ENCODE measurements around the gene SMIM9.

SMIM9 gene

DNA sequence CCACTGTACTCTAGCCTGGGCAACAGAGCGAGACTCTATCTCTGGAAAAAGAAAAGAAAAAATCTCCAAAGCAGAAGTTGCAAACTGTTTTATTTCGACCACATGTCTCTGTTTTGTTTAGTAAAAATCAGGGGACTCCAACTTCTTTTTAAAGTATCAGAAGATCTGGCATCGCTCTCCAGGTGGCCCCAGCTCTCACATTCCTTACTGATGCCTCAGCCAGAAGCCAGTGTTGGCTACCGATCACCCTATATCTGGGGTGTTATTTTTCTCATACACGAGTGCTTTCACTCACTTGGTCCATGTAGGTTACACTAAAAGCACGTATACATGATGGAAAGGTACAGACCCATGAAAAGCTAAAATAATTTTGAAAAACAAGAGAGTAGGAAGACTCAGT lies 37.5 kb downstream of the SMIM9 start:
- no peak for DNase-seq (ENCODE audit: extremely low spot score)
- ChIA-PET CTCF (interaction anchor here (1.3 to 1.4 kb wide), 2 partner anchors 47 to 48 kb away, joined by 3 to 5 read pairs; no protein-coding TSS in a partner anchor), POLR2A (no interaction called here)
- TF ChIP-seq, protein P1, sequence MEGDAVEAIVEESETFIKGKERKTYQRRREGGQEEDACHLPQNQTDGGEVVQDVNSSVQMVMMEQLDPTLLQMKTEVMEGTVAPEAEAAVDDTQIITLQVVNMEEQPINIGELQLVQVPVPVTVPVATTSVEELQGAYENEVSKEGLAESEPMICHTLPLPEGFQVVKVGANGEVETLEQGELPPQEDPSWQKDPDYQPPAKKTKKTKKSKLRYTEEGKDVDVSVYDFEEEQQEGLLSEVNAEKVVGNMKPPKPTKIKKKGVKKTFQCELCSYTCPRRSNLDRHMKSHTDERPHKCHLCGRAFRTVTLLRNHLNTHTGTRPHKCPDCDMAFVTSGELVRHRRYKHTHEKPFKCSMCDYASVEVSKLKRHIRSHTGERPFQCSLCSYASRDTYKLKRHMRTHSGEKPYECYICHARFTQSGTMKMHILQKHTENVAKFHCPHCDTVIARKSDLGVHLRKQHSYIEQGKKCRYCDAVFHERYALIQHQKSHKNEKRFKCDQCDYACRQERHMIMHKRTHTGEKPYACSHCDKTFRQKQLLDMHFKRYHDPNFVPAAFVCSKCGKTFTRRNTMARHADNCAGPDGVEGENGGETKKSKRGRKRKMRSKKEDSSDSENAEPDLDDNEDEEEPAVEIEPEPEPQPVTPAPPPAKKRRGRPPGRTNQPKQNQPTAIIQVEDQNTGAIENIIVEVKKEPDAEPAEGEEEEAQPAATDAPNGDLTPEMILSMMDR (IDR thresholded peaks at IDR 0.05; ENCODE audit: control extremely low read depth, extremely low read depth, low read depth, missing control alignments) = no peak

DNA sequence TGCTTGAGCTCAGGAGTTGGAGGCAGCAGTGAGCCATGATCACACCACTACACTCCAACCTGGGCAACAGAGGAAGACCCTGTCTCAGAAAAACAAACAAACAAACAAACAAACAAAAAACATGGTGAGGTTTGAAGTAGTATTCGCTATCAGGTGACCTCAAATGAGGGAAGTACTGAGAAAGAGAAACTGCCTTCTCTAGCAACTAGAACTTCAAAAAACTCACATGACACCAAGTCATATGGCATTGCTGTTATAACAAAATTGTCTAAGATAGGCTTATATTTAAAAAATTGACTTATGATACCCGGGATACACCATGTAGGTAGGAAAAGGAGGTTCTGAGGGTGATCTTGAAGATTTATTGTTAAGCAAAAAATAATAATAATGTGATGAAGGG lies 39.4 kb downstream of the SMIM9 start:
- no peak for DNase-seq (ENCODE audit: extremely low spot score)
- ChIA-PET POLR2A (no interaction called here), CTCF (no interaction called here)
- TF ChIP-seq, protein P1 (IDR thresholded peaks at IDR 0.05; ENCODE audit: control extremely low read depth, extremely low read depth, low read depth, missing control alignments) = no peak

DNA sequence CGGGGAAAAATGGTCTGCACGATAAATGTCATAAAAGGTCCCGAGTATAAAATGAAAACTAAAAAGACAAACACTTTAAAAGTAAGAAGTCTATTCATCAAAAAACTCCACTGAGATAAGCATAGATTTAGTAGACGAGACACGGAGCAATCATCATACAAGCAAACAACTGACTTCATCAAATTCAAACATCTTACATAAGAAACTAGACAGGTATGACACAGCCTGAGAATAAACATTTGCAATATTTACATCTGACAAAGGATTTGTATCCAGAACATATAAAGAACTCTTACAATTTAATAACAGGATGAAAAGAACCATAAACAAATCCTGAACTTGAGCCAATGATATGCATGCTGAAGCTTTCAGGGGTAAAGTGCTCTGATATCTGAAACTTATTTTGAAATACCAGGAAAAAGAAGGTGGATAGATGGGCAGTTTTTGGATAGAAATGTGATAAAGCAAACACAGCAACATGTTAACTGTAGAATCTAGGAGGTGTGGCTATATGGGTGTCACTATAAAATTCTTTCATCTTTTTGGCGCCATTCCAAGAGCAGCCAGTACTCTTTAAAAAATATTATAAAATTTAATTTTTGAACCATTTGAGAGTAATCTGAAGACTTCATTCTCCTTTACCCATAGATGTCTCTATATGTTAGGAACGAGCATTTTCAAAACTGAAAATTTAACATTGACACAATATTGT lies 41.2 kb downstream of the SMIM9 start:
- ChIA-PET CTCF (no interaction called here), POLR2A (no interaction called here)
- DNase-seq (ENCODE audit: extremely low spot score) = no peak
- TF ChIP-seq, protein P1 (IDR thresholded peaks at IDR 0.05; ENCODE audit: control extremely low read depth, extremely low read depth, low read depth, missing control alignments) = no peak

DNA sequence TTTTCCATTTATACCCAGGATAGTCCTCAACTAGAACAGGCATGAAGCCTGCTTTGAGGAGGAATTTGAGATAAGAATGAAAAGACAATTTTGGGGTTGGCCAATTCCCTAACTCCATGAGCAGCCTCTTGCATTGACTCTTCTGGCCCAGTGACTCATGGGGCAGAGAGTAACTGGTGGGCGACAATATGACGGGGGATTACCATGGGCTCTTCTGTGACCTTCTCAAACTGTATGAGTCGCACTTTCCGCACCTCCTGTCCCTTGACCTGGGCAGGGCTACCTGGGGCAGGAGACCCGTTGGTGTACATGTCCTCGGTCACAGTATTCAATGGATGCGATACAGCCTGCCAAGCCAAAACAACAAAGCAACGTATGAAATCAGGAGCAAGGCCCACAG lies 42.5 kb downstream of the SMIM9 start:
- TF ChIP-seq, protein P1 (IDR thresholded peaks at IDR 0.05; ENCODE audit: control extremely low read depth, extremely low read depth, low read depth, missing control alignments) = no peak

DNA sequence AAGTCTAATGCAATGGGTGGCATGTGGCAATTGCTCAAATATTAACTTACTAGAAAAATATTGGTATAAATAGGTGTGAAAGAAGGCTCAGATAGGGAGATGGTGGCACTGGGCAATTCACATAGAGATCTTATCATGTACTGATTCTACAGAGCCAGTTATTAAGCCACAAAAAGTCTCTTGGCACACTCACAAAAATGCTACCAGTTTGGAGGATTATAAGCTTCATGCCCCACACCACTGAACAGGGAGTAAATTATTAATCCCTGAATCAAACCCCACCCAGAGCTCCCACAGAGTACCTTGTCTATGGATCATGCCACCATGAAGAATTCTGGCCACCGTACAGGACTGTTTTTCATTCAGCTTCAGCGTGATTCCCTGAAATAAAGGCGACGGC lies 43.0 kb downstream of the SMIM9 start:
- ChIA-PET POLR2A (no interaction called here), CTCF (interaction anchor here (1.2 to 1.5 kb wide), 2 partner anchors 11 to 15 kb away, joined by 3 to 4 read pairs; no protein-coding TSS in a partner anchor)
- DNase-seq (ENCODE audit: extremely low spot score) = no peak
- TF ChIP-seq, protein P1 (IDR thresholded peaks at IDR 0.05; ENCODE audit: control extremely low read depth, extremely low read depth, low read depth, missing control alignments) = no peak

More for the DNA sequence above, 42.5 kb downstream of the SMIM9 start:
- CTCF ChIA-PET = interaction anchor here (1.2 to 1.5 kb wide), 2 partner anchors 11 to 15 kb away, joined by 3 to 4 read pairs; no protein-coding TSS in a partner anchor
- POLR2A ChIA-PET = no interaction called here
- DNase-seq (ENCODE audit: extremely low spot score) = no peak

DNA sequence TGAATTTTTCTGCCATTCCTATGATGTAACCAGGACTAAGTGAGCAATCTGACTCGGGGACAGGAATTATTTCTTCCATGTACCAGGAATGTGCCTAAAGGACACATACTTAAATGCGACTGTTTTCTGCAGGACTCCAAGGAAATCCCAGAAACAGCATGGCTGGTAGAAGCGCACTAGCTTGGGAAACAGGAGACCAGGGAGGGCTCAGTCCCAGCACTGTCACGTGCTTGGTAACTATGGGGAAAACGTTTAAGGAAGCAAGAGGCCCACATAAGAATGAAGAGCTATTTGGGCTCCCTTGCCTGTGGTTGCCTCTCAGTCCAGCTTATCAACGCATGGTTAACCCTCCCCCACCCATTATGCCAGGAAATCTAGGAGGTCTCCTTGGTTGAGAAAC lies 48.7 kb downstream of the SMIM9 start:
- POLR2A ChIA-PET = no interaction called here
- no peak for DNase-seq (ENCODE audit: extremely low spot score)
- TF ChIP-seq, protein P1 (IDR thresholded peaks at IDR 0.05; ENCODE audit: control extremely low read depth, extremely low read depth, low read depth, missing control alignments) = no peak
- CTCF ChIA-PET = interaction anchor here (1.3 kb wide), 1 partner anchor 9 kb away, joined by 3 read pairs; no protein-coding TSS in a partner anchor

Data from GM10248 (cell line).